ENCODE measurements around the gene TRIM74.
"Not testable (repeated sequence)": the region's sequence is repeated elsewhere in the genome, so short reads cannot be mapped to it uniquely, and the experiment has no call there.

TRIM74 gene

DNA sequence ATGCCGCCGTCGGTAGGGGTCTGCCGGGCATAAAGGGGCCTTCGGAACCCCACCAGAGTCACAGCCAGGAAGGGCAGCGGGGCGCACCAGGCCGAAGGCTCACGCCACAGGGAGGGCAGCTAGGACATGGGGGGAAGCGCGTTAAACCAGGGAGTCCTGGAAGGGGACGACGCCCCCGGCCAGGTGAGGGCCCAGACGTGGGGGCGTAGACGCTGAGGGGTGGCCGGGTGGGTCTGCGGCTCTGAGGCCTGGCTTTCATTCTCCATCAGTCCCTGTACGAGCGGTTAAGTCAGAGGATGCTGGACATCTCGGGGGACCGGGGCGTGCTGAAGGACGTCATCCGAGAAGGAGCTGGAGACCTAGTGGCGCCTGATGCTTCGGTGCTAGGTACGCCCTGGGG lies 422 bp upstream of the TRIM74 start:
- not testable (repeated sequence) for H3K4me3 Mint-ChIP-seq; H3K9me3 Mint-ChIP-seq; H3K36me3 Mint-ChIP-seq (ENCODE audit: low read depth); H3K4me1 Mint-ChIP-seq; H3K27me3 Mint-ChIP-seq (ENCODE audit: low read depth, poor library complexity); DNase-seq; H3K27ac Mint-ChIP-seq

DNA sequence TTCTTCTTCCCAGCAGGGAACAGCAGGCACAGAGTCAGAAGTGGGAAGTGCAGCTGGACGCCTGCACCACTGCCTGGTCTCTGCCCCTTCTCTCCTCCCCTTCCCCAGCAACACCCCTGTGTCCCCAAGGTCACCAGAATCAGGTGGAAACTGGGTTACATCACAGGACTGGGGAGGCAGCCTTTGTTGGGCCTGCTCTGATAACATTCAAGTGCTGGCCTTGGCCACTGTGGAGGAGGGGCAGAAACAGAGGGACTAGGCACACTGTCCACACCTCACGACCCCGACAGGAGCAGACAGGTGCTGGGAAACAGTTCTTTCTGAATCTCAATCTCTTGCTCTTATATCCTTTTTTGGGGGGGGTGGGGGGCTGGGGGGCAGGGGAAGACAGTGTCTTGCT lies 2.4 kb downstream of the TRIM74 start:
- DNase-seq, H3K27ac Mint-ChIP-seq, H3K9me3 Mint-ChIP-seq: not testable (repeated sequence)

DNA sequence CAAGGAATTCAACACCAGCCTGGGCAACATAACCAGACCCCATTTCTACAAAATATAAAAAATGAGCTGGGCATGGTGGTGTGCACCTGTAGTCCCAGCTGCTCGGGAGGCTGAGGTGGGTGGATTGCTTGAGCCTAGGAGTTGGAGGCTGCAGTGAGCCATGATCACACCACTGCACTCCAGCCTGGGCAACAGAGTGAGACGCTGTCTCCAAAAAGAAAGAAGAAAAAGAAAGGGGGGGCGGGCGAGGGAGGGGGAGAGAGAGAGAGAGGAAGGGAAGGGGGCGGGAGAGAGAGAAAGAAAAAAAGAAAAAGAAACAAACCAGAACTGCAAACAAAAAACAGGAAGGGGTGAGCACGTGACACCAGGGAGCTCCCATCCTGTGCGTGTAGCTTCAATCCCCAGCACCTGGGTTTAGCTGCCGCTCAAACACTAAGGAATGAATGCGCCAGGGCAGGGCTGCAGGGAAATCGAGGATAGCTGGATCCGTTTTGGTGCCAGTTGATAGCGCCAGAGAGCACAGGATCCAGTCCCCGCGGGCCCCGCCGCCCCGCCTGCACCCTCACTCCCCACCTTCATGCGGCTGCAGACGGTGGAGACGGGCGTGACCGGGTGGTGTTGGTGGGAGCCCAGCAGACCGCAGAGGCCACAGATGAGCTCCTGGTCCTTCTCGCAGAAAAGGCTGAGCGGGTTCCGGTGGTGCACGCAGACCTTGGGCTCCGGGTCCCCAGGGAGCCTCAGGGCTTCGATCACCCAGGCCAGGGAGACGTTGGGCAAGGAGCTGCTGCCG lies 3.9 kb downstream of the TRIM74 start:
- not testable (repeated sequence) for H3K27me3 Mint-ChIP-seq (ENCODE audit: low read depth, poor library complexity); H3K4me3 Mint-ChIP-seq; DNase-seq; H3K9me3 Mint-ChIP-seq; H3K4me1 Mint-ChIP-seq; H3K27ac Mint-ChIP-seq; H3K36me3 Mint-ChIP-seq (ENCODE audit: low read depth)

More for the DNA sequence above, 2.4 kb downstream of the TRIM74 start:
- not testable (repeated sequence) for H3K27me3 Mint-ChIP-seq (ENCODE audit: low read depth, poor library complexity); H3K36me3 Mint-ChIP-seq (ENCODE audit: low read depth); H3K4me3 Mint-ChIP-seq; H3K4me1 Mint-ChIP-seq

DNA sequence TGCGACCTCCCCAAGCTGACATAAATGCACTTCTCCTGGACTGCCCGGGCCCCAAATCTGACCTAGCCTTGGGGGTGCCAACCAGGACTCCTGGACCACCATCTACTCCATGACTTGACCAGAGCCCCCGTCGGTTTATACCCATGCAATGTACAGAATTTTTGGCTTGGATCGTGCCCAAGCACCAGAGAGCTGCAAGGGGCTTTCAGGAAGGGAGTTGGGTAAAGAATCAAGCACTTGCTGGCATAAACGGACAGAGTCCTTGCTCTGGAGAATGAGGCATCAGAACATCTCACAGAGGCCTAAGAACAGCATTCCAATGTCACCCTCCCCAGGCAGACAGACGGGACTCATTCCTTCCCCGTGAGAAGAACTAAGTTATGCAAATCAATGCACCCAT lies 6.2 kb downstream of the TRIM74 start:
- not testable (repeated sequence) for H3K9me3 Mint-ChIP-seq; H3K27ac Mint-ChIP-seq; H3K27me3 Mint-ChIP-seq (ENCODE audit: low read depth, poor library complexity); H3K4me3 Mint-ChIP-seq; DNase-seq; H3K4me1 Mint-ChIP-seq; H3K36me3 Mint-ChIP-seq (ENCODE audit: low read depth)

DNA sequence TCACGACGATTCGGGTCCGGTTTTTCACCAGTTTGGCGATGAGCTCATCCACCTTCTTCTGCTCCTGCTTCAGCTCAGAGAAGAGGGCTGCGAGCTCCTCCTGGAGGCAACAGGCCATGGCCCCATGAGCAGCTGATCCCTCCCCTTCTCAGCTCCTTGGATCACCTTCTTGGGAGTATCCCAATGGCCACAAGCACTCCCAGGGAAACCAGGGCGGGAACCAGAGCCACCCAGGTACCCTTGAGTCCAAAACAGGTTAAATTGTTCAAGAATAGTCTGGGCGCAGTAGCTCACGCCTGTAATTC lies 8.0 kb downstream of the TRIM74 start:
- H3K4me1 Mint-ChIP-seq; H3K27me3 Mint-ChIP-seq (ENCODE audit: low read depth, poor library complexity); H3K27ac Mint-ChIP-seq; H3K9me3 Mint-ChIP-seq; DNase-seq; H3K36me3 Mint-ChIP-seq (ENCODE audit: low read depth); H3K4me3 Mint-ChIP-seq: not testable (repeated sequence)

DNA sequence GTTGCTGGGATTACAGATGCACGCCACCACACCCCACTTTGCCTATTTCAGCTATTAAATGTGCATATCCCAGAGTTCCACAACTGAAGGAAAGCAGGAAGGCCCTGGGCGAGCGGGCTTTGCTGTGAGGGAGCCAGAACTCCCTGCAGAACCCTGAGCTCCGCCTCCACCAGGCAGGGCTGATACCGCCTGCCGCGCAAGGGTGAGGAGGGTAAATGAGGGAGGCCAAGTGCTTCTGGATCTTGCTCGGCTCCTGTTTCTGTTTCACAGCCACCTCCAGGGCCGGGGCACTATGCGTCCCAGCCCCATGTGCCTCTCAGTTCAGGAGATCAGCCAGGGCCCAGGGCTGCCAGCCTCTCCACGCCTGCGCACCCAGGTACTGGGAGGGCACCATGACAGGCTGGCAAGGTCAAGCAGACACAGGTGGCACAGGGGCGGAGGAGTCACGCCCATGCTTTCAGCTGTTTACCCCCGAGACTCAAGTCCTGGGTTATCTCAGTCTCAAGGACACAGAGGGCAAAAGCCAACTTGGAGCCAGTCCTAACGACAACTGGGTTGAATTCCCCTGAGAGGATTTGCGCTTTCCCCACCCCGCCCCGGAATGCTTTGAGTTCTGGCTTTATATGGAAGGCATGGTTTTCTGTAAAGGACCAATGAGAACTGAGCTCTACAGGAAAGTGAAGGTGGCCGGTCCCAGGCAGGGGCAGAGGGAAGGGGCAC lies 8.5 kb downstream of the TRIM74 start:
- H3K4me1 Mint-ChIP-seq; H3K27ac Mint-ChIP-seq; H3K36me3 Mint-ChIP-seq (ENCODE audit: low read depth); H3K4me3 Mint-ChIP-seq; H3K27me3 Mint-ChIP-seq (ENCODE audit: low read depth, poor library complexity); H3K9me3 Mint-ChIP-seq; DNase-seq: not testable (repeated sequence)

DNA sequence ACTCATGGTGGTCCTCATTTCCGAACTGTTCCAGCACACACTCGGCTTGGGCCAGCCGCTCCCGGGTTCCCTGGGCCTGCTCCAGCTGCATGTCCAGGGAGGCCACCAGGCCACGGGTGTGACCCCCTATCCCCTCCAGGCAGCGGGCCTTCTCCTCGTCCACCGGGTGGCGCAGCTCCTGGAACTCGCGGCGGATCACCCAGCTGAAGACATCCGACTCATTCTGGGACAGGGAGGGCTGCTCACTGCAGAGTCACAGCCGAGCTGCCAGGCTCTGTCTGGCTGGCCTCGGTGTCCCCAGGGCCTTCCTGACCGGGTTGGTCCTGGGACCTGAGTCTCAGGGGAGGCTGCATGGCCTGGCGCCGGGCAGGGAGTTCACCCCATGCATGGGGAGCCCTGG lies 9.2 kb downstream of the TRIM74 start:
- not testable (repeated sequence) for H3K36me3 Mint-ChIP-seq (ENCODE audit: low read depth); DNase-seq; H3K9me3 Mint-ChIP-seq; H3K4me3 Mint-ChIP-seq; H3K4me1 Mint-ChIP-seq; H3K27ac Mint-ChIP-seq; H3K27me3 Mint-ChIP-seq (ENCODE audit: low read depth, poor library complexity)

DNA sequence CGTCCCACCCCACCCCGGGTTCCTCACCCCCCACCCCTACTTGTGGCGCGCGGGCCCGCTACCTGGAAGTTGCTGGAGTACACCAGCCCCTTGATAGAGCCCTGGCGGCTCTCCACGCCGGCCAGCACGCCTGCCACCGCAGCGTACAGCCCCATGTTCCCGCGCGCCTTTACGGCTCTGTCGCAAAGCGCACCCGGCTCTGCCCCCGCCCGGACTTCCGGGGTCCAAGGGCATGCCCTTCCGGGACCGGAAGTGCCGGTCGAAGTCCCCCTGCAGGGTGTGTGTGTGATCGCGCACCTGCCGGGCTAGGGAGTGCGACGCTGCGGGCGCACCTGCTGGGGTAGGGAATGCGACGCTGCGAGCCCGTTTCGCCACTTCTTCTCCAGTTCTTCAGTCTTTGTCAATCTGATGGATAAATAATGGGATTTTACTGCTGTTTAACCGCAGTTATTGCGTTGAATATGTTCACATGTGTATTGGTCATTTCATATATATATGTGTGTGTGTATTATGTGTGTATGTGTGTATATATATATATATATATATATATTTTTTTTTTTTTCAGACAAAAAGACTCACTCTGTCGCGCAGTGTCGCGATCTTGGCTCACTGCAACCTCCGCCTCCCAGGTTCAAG lies 14.6 kb downstream of the TRIM74 start:
- H3K9me3 Mint-ChIP-seq; DNase-seq; H3K36me3 Mint-ChIP-seq (ENCODE audit: low read depth); H3K27ac Mint-ChIP-seq; H3K4me1 Mint-ChIP-seq; H3K27me3 Mint-ChIP-seq (ENCODE audit: low read depth, poor library complexity): not testable (repeated sequence)
- peak overlapping the region; percentile 78 for H3K4me3 Mint-ChIP-seq

DNA sequence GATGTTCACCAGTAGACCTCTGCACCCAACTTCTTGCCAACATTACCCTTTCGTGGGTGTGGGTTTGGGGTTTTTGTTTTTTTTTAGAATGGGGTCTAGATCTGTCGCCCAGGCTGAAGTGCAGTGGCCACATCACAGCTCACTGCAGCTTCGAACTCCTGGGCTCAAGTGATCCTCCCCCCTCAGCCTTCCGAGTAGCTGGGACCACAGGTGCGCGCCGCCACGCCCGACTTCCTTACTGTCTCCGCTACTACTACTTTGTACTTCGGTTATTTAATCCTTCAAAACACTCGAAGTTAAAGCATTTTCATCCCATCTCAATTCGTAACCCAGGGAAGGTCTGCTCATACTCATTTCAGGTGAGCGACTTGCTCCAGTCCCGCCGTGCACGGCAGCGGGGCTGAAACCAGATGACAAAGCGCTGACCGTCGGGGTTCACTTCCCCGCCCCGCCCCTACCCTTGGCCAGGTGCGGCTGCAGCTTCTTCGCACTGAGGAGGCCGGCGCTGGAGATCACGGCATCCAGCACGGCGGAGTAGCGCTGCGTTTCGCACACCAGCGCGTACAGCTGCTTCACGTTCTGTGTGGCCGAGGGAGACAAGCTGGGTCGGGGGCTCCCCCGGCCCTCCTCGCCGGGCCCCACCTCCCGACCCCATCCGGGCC lies 15.2 kb downstream of the TRIM74 start:
- H3K36me3 Mint-ChIP-seq (ENCODE audit: low read depth); H3K4me3 Mint-ChIP-seq; H3K27me3 Mint-ChIP-seq (ENCODE audit: low read depth, poor library complexity); H3K27ac Mint-ChIP-seq; H3K4me1 Mint-ChIP-seq; H3K9me3 Mint-ChIP-seq; DNase-seq: not testable (repeated sequence)

DNA sequence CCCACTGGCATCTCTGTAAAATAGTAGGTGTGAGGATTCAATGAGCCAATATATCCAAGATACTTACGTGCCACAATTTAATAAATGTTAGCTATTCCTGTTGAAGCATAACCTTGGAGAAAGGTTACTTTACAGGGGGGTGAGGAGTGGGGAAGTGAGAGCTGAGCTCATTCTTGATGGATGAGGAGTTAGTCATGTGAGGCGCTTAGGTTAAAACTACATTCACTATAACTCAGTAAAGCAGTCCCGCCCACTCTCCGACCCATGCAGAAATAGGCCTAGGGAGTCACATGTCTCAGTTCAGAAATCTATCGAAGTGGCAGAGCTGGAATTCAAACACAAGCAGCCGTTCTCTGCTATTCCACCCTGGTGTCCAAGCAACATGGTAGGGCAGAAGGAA lies 18.8 kb downstream of the TRIM74 start:
- not testable (repeated sequence) for H3K36me3 Mint-ChIP-seq (ENCODE audit: low read depth); H3K4me3 Mint-ChIP-seq; DNase-seq; H3K27me3 Mint-ChIP-seq (ENCODE audit: low read depth, poor library complexity); H3K27ac Mint-ChIP-seq; H3K9me3 Mint-ChIP-seq; H3K4me1 Mint-ChIP-seq

DNA sequence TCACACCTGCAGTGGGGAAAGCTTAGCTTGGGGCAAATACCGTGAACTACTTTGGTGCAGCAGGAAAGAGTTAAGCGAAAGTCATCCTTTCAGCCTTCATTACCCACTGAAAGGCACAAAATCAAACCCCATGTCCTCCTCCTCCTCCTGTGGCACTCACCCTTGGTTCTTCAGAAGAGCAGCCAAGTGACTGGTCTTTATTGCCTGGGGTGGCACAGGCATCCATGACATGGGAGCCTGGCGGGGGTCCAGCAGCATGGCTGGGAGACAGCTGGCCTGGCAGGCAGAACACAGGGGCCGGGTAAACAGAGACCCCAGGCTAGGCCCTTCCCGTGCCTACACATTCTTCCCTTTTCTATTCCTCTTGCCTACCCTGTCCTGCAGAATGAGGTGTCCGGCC lies 19.6 kb downstream of the TRIM74 start:
- H3K36me3 Mint-ChIP-seq (ENCODE audit: low read depth); DNase-seq; H3K4me3 Mint-ChIP-seq; H3K27me3 Mint-ChIP-seq (ENCODE audit: low read depth, poor library complexity); H3K9me3 Mint-ChIP-seq; H3K4me1 Mint-ChIP-seq: not testable (repeated sequence)
- H3K27ac Mint-ChIP-seq: peak overlapping the region; percentile 54

DNA sequence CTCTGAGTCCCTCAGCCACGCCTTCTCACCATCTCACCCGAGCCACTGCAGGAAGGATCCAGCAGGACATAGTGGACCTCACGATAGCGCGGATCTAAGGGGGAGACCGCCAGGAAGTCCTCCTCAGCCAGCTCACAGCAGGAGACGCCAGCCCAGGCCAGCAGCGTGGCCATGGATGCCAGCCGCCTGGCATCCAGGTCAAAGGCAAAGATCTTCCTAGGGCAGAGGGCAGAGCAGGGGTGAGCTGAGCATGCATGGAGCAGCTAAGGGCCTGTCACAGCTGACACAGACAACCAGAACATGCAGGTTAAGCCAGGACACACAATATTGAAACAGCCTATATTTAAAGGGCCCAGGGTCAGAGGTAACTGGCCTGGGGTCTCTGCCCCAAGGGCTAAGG lies 20.0 kb downstream of the TRIM74 start:
- not testable (repeated sequence) for H3K27ac Mint-ChIP-seq; DNase-seq; H3K4me1 Mint-ChIP-seq; H3K4me3 Mint-ChIP-seq; H3K27me3 Mint-ChIP-seq (ENCODE audit: low read depth, poor library complexity); H3K9me3 Mint-ChIP-seq; H3K36me3 Mint-ChIP-seq (ENCODE audit: low read depth)

DNA sequence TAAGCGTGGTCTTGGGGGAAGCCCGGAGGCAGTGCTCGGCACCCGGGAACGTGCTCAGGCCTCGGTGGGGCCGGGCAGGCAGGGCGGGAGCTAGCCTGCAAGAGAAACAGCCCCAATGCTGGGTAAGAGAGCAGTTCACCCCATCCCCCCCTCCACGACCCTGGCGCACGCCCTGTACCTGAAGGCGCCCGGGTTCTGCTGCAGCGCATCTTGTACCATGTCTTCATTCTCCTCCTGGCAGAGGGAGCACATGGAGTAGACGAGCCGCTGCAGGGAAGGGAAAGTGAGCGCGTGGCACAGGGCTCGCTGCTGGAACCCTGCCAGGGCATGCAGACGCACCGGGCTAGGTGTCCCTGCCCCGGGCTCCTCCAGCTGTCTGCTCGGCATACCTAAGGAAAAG lies 20.6 kb downstream of the TRIM74 start:
- not testable (repeated sequence) for H3K27me3 Mint-ChIP-seq (ENCODE audit: low read depth, poor library complexity); DNase-seq; H3K4me1 Mint-ChIP-seq; H3K36me3 Mint-ChIP-seq (ENCODE audit: low read depth); H3K4me3 Mint-ChIP-seq; H3K27ac Mint-ChIP-seq; H3K9me3 Mint-ChIP-seq

Data from nephron progenitor cell (in vitro differentiated cells).